Mucosa of rectum (tissue), 2 donors: ENCODE measurements around the gene SPRTN.

Experiments used
- H3K27ac ChIP-seq, 2 donors: one replicate each; pipeline ENCODE4 v1.7.0; 2013; ENCODE audit warnings: inconsistent platforms in 2 of 2, low read depth in 2 of 2, low read length in 2 of 2
- H3K27me3 ChIP-seq, 2 donors: one replicate each; pipeline ENCODE4 v1.7.0; 2013; ENCODE audit warnings: low read length in 2 of 2; ENCODE audit not compliant: control insufficient read depth in 2 of 2, insufficient read depth in 2 of 2
- H3K36me3 ChIP-seq, 2 donors: one replicate each; pipeline ENCODE4 v1.7.0; 2013; ENCODE audit warnings: low read length in 2 of 2; ENCODE audit not compliant: control insufficient read depth in 2 of 2, insufficient read depth in 2 of 2
- H3K4me1 ChIP-seq, 2 donors: one replicate each; pipeline ENCODE4 v1.7.0; 2013; ENCODE audit warnings: low read length in 2 of 2, mild to moderate bottlenecking in 1 of 2; ENCODE audit not compliant: control insufficient read depth in 2 of 2, insufficient read depth in 2 of 2
- H3K4me3 ChIP-seq, 2 donors: one replicate each; pipeline ENCODE4 v1.7.0; 2013; ENCODE audit warnings: low read length in 2 of 2
- H3K9ac ChIP-seq, 2 donors: one replicate each; pipeline ENCODE4 v1.7.0; 2013; ENCODE audit warnings: low read length in 2 of 2, low read depth in 1 of 2, mild to moderate bottlenecking in 1 of 2
- H3K9me3 ChIP-seq, 2 donors: one replicate each; pipeline ENCODE4 v1.7.0; 2013; ENCODE audit warnings: low read length in 2 of 2; ENCODE audit not compliant: control insufficient read depth in 2 of 2
- donor health status: healthy.
- donor health status: Normal muscosa, but diverticular disease.

The SPRTN gene

DNA sequence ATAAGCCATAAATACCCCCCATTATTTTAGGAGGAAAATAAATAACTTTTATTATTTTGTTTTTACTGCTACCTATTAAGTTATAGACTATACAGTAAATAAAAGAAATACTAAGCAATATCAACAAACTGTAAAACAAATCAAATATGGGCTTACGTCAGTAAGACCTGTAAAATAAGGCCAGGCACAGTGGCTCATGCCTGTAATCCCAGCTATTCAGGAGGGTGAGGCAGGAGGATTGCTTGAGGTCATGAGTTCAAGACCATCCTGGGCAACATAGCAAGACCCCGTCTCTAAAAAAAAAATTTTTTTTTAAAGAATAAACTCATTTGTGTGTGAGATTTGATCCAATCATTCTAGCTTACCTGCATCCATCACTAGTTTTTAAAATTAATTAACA lies 66.2 kb downstream of the SPRTN start:
- peaks cover 0 to 4% of the 10 kb centered on the region in 2 donors for H3K36me3 ChIP-seq
- no peak overlapping the region for H3K9ac ChIP-seq
- H3K4me1 ChIP-seq = peaks cover 13 to 18% of the 10 kb centered on the region in 2 donors
- no peak overlapping the region for H3K27ac ChIP-seq
- H3K4me3 ChIP-seq = no peak overlapping the region
- H3K27me3 ChIP-seq = no peaks in the 10 kb centered on the region
- no peaks in the 10 kb centered on the region for H3K9me3 ChIP-seq
